CD4-positive, alpha-beta T cell treated with Interleukin-6 at 100 ng/mL for 8 hours (primary cell): Measurements from ENCODE around the gene RASSF6.
"Not testable (repeated sequence)": the region's sequence is repeated elsewhere in the genome, so short reads cannot be mapped to it uniquely, and the experiment has no call there.

Experiments used
- DNase-seq: peaks from one replicate; pipeline ENCODE4 v3.0.0-alpha.2; 2020; ENCODE audit warnings: mixed read lengths, low spot score

RASSF6 gene

GRCh38 chr4:73575660-73576059, 44.6 kb downstream of the RASSF6 start:
- DNase-seq, result no peak

GRCh38 chr4:73573794-73574528, 46.3 kb downstream of the RASSF6 start:
- DNase-seq, result peak; percentile 2

GRCh38 chr4:73550865-73551264, 69.4 kb downstream of the RASSF6 start:
- not testable (repeated sequence) for DNase-seq

- DNase-seq, result no peak
Measured at GRCh38 chr4:73544620-73545019, 75.6 kb downstream of the RASSF6 start.

GRCh38 chr4:73541251-73541650, 79.0 kb downstream of the RASSF6 start:
- DNase-seq, result no peak

GRCh38 chr4:73540826-73541225, 79.4 kb downstream of the RASSF6 start:
- no peak for DNase-seq

GRCh38 chr4:73539386-73539785, 80.8 kb downstream of the RASSF6 start:
- DNase-seq, result no peak

- DNase-seq, result no peak
Measured at GRCh38 chr4:73538162-73538561, 82.1 kb downstream of the RASSF6 start.

- DNase-seq, result no peak
Measured at GRCh38 chr4:73533515-73534422, 86.5 kb downstream of the RASSF6 start.

- no peak for DNase-seq
Measured at GRCh38 chr4:73528171-73528570, 92.1 kb downstream of the RASSF6 start.

- DNase-seq, result no peak
Measured at GRCh38 chr4:73527196-73527595, 93.0 kb downstream of the RASSF6 start.

- no peak for DNase-seq
Measured at GRCh38 chr4:73525611-73526010, 94.6 kb downstream of the RASSF6 start.

GRCh38 chr4:73523126-73523525, 97.1 kb downstream of the RASSF6 start:
- DNase-seq, result no peak
